GOT3 (cell line): ENCODE results near the gene EYA3.

Experiments
- DNase-seq: peaks from one replicate; lab custom pipeline; 2025; ENCODE audit warnings: mixed read lengths; lab: John Stamatoyannopoulos, UW

EYA3 gene

DNA sequence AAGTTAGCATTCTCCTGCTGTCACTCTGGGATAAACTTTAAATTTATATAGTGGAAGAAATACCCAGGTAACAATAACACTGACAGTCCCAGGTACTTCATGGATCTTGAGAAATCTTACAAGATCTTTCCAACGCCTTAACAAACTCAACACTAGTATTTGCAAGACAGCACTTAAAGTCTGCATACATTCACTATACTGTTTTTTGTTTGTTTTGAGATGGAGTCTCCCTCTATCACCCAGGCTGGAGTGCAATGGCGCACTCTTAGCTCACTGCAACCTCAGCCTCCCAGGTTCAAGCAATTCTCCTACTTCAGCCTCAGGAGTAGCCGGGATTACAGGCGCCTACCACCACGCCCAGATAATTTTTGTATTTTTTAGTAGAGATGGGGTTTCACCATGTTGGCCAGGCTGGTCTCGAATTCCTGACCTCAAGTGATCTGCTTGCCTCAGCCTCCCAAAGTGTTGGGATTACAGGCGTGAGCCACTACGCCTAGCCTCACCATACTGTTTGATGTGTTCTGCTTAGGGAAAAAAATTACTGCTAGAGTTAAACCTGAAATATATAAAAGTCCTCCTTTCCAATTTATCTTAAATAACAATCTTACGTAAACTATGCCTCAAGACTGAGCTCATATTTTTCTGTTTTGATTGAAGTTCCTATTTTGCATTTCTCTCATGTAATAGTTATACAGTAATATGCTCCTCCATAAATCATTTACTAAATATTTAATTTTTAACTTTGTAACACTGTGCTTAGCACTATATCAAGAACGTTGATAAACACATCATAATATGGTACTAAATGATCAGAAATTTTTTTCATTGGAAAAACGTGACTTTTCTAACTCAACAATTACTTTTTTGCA is 17.5 kb downstream of the EYA3 start:
- DNase-seq, result no peak

DNA sequence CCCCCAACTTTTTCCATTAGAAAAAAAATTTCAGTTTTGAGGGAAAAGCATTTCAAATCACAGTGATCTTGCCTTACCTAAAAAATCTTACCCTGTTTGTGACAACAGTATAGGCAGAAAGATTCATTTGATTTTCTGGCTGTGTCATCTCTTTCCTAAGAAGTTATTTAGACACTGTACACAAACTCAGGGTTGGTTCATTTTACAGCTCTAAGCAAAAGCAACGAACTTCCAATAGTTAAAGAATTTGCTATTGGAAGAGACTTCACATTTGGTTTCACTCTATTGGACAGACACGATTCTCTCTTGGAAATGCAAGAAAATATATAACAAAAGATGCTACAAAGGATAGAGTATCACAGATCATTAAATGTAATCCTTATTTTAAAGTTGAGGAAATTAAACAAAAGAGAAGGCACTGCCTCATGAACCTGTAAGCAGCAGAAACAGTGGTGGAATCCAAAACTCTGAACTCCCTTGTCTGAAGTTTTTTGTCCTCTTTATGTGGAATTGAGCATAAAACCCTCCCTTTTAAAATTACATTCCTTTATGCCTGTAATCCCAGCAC is 20.8 kb downstream of the EYA3 start:
- no peak for DNase-seq

DNA sequence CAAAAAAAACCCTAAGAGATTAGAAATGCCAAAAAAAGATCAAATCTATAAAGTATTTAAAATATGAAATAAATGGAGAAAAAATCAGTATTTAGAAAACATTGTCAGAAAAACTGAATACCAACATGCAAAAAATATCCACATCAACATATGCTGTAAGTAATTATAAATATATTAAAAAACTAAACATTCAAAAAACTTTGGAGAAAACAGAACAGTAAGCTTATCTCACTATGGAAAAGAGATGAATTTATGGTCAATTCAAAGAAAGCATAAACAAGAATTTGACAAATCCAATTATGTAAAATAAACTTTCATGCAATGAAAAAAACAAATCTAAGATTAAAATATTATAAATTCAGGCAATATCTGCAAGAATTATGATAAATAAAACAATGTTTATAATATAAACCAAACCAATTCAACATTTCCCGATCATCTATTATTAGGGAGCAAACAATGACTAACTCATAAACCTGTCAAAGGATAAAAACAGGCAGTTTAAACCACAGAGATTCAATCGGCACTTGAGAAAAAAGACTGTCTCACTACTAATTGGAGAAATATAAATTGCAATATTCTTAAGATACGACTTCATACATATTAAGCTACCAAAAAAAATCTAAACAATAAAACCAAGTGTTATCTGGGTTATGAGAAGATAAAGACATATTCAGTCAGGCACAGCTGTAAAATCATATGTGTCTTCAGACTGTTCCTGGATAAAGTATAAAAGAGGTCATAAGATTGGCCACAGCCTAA is 21.8 kb downstream of the EYA3 start:
- DNase-seq, result no peak

DNA sequence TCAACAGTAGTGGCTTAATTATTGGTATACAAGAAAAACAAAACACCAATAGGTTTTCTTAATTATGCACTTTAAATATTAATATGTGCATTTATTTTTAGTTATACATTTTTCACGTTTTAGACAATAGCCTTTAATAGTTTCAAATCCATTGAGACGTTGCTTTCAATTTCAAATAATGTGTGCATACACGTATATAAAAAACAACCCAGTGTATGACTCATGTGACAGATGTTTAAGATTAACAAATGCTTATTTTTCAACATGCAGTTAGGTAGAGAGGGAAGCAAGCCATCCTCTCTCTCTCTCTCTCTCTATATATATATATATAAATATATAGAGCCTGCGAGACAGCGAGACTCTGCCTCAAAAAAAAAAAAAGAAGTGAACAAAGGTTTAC is 24.3 kb downstream of the EYA3 start:
- no peak for DNase-seq

DNA sequence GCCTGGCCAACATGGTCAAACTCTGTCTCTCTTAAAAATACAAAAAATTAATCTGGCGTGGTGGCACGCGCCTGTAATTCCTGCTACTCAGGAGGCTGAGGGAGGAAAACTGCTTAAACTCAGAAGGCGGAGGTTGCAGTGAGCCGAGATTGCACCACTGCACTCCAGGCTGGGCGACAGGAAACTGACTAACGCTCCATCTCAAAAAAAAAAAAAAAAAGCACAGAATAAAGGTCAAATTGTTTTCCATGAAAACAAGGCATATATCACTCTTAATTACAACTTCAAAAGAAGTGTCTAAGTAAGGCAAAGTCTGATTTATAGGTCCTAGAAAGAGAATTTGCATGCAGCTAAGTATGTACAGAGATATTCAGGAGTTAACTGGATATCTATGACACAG is 25.6 kb downstream of the EYA3 start:
- DNase-seq, result no peak

DNA sequence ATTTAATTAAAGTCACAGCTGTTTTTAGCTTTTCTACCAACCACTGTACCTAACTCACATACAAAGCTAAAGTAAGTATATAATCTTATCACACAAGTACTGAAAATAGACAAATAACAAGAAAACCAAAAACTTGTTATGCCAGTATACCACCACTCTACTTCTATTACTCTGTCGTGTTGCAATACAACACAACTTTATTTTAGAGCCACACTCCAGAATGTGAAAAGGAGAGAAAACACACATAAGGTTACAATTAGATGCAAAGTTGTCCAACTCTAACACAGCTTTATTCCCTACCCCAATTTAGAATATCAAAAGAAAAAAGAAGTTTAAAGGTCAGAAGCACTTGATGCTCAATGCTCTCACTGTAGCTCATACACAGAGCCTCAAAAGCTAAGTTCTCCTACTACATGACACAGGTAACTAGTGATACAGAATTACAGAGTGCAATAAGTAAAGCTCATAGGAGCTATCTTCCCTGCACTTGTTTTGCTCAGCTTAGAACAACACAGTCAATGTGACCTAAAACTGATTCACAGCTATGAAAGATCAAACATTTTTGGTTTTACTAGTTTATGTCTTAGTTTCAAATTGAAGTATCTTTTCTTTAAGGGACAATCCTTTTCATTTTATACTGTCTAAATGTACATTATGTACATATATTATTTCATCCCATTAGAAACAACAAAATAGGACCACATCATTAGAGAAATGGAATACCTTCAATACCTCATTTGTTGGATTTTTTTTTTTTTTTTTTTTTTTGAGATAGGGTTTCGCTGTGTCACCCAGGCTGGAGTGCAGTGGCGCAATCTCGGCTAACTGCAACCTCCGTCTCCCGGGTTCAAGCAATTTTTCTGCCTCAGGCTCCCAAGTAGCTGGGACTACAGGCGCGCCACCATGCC is 29.2 kb downstream of the EYA3 start:
- no peak for DNase-seq

DNA sequence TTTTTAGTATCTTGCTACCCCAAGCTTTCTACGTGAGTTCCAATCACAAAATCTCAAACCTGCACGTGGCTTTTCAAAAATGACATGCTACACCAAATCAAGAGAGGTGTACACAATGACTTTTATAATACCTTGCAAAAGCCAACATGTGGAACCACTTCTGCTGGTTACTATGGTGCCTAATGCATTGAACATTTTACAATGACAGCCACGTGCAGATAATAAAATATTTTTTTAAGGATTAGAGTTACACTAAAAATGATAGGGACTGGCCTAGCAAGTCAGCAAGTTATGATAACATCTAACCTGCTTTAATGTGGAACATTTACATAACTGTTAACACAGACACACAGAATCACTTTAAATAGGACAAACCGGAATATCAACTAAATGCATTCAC is 30.2 kb downstream of the EYA3 start:
- DNase-seq, result no peak

DNA sequence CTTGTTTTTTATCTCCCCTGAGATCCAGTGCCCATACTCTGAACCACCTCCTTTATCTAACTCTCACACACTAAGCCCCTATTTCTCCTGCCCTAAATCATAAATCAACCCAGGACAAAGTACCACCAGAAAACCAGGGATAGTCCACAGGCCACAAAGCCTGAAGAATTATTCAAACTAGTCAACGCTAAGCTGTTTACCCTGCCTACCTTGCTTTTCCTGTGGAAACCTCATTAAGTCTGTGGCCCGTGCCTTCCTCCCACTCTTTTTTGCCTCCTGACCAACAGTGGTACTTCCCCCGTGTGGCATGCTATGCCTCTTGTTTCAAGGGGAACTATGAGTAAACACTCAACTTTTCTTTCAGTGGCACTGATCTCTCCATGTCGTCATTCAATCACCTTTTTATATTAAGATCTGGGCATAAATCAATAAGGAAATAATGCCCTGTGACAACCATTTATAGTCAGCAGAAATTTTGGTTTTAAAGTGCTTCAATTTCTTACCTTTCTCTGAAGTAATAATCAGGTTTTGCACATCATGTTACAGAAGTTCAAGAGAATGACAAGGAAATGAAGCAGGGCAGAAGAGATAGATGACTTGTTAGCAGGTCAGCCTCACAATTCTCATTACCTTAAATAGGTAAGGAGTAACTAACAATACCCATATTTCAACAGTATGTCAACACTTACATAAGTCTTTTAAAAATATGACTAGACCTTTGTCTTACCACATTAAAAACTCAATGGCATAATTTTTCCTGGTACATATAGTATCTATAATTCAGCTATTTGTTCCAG is 32.1 kb downstream of the EYA3 start:
- no peak for DNase-seq

DNA sequence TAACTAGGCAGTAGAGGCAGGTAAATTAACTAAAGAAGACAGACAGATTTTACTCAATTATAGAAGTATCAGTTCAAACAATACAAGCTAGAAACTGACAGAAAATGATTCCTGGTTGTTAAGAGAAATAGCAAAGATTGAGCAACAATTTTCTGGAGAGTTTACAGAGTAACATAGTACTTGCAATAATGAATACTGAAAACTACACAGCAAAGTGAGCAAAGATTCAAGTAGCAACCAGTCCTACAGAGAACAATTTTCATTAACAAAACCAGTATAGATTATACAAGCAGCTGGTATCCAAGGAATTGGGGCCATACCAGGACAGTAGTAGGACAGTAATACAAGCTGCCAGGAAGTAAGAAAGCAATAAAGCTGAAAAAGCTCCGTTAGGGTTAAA is 37.6 kb downstream of the EYA3 start:
- no peak for DNase-seq

DNA sequence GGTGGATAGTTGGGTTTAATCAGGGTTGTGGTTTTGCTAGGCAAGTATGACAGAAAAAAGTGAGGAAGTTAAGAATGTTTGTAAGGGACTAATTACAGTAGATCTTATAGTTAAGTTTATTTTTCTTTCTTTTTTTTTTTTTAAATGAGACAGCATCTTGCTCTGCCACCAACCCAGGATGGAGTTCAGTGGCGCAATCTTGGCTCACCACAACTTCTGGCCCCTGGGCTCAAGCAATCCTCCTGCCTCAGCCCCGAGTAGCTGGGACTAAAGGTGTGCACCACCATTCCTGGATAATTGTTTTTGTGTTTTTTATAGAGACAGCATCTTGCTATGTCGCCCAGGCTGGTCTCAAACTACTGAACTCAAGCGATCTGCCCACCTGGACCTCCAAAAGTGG is 41.7 kb downstream of the EYA3 start:
- no peak for DNase-seq

DNA sequence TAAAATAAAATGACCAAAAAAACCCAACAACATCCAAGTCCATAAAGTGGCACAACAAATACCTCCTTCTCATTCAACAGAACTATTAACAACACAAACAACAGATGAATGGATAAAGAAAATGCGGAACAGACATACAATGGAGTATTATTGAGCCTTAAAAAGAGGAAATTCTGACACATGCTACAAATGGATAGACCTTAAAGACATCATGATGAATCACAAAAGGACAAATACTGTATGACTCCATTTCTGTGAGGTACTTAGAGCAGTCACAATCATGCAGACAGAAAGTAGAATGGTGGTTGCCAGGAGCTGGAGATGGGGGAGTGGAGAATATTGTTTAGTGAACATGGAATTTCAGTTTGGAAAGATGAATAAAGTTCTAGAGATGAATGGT is 42.6 kb downstream of the EYA3 start:
- DNase-seq, result no peak

DNA sequence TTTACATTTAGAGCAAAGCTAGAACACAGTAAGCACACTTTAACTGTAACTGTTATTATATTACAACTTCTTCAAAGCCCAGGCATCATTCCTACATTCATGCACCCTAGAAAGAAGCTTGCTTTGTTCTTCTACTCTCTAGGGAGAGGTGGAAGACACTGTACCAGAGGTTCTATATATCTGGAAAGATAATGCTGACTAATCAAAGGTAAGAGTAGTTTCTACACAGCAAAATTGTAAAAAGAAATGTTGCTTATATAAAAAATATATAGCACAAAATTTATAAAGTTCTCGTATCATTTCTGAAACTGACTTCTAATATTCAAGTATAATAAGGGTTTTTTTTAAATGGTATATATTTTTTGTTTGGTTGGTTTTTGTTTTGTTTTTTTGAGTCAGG is 44.0 kb downstream of the EYA3 start:
- no peak for DNase-seq

DNA sequence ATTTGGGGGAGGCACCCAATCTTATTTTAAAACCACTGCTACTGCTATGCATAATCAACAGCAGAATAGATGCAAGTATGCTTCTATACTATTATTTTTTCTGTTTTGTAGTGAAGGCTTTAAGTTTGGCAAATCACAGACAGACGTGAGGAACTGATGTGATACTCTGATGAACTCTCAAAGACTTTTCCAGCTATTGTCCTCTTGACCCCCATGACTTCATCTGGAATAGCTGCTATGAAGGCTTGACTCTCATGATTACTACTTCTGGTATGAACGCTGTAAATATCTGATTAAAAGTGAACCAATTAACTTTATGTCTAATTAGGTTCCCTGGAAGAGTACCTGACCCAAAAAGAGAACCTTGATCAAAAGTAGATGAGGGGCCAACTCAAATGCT is 49.1 kb downstream of the EYA3 start:
- no peak for DNase-seq

DNA sequence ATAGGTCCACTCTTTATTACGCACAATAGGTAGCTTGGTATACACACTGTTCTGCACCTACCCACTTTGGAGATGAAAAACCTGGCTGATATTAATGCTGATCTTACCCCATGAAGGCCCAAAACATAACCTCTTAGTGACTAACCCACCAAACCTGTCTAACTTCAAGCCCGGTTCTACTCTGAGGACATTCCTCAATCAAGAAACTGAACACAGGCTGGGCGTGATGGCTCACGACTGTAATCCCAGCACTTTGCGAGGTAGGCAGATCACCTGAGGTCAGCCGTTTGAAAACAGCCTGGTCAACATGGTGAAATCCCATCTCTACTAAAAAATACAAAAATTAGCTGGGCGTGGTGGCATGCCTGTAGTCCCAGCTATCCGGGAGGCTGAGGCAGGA is 50.5 kb downstream of the EYA3 start:
- DNase-seq, result no peak

DNA sequence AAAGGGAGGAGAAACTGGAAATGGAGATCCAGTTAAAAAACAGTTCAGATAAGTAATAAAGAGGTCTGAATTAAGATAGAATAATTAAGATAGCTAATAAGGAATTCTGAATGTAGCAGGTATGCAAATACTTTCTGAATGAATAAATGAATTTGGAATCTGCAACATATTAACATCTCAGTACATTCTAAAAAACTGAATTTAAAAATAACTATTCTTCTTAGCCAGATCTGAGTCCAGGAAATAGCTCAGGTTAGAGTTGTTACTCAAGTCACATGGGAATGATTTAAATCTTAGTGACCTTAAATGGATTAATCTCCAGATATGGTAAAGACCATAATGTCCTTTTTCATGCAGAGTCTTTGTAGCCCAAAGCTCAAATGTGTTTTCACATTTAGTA is 51.2 kb downstream of the EYA3 start:
- DNase-seq, result no peak

DNA sequence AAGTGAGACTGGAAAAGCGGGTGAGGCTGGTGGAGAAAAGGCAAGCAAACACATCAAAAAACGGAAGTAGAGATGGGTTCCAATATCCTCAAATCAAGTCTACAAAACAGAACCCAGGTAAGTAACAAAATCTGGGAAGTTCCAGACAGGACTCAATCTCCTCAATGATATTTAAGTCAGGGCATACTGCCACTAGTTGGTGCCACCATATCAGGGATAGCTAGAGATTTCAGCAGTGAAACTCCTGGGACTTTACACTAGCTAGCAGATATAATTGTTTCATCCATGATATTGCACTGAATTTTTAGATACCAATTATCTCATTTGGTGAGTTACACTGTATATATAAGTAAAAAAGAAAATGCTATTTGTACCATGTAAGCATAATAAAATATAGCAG is 52.0 kb downstream of the EYA3 start:
- no peak for DNase-seq

DNA sequence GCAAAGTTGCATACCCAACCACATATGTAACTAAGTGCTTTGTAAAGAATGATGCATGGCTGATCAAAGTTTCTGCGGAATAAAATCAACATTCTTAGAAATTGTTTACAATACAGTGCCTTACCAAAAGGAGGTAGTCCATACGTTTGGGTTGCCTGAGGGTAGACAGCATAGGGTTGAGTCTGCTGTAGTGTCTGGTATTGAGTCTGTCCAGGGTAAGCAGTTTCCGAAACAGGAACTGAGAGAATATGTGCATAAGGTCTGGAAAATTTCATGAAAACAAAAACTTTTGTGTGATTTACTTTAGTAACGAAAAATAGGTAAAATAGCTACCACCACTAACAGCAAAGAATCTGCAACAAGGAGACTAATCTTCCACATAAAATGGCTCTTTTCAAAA is 53.0 kb downstream of the EYA3 start:
- no peak for DNase-seq

DNA sequence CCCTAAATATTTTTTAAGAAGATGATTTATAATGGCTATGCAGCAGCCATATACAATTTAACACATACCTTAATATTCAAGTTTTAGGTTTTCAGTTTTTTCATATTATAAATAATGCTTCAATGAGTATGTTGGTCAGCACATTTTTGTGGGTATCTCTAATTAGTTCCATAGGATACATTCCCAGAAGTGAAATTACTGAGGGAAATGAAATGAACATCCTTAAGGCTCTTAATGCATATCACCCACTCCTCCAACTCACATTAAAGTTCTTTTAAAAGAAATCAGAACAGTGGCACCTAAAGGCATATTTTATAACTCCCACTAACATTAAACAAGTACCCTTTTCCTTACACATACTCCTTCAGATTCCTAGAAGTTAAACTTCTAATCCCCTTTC is 56.1 kb downstream of the EYA3 start:
- no peak for DNase-seq

DNA sequence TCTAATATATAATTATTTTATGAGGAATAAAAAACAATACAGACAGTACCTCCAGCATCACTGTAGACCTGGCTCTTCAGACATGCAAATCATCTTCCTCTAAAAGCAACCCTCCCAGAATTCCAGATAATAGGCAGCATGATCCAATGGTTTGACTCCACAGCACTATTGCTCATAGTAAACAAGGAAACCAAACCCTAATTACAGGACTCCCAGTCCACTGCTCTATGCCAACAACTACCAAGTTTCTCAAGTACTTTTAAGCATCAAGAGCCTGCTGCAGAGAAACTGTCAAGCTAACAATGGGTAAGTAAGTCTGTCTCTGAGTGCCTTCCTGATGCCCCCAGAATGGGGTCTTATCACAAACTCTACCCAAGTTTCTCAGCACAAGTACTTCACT is 57.2 kb downstream of the EYA3 start:
- no peak for DNase-seq

DNA sequence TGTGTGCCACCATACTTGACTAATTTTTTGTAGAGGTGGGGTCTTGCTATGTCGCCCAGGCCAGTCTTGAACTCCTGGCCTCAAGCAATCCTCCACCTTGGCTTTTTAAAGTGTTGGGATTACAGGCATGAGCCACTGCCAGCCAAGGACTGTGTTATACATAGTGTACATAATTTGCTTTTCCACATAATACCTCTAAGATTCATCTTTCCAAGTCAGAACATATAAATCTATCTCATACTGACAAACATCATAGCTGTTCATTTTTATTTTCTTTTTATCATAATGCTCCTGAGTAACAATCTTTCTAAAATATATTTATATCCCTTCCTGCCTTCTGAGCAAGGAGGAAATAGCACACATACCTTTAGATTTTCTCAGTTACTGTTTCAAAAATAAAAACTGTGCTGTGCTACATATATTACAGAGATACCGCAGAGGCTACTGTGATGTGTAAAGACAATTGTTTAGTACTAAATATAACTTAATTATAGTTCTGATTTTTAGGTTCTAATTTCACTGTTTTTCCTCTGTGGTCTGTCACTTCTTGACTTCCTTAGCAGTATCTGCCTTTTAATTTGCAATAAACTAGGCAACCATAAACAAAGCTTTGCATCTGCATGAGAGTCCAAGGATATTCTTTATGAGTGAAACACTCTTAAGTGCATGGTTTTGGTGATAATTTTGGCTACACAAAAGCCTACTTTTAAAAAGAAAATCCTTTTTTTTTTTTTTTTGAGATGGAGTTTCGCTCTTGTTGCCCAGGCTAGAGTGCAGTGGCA is 59.3 kb downstream of the EYA3 start:
- no peak for DNase-seq

DNA sequence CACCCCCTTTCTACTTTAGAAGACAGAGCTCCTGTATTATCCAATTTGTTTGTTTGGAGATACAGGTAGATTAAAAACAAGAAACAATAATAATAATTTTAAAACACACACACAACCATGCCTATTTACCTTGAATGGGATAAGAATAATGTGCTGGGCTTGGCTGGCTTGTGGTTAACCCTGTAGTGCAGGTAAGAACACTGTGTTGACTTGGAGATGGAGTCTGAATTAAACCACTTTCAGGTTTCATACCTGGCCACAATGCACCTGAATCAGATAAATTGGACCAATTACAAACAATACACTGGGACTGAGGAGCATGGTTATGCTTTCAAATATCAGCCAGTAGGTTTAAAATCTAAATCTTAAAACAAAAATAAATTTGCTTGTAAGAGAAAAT is 60.8 kb downstream of the EYA3 start:
- no peak for DNase-seq
